ENCODE data around the gene CDR2. TPM values are rescaled to one million over a fixed set of nuclear protein-coding genes. Genes with fewer than 3 reads are reported as not detected.
A peak's percentile ranks its signal among the peaks of the same experiment; 100 is the strongest.

Gene CDR2
- total RNA-seq, 3 donors from 2014 or later: 29.0 to 37.5 (median 35.1) TPM

DNA sequence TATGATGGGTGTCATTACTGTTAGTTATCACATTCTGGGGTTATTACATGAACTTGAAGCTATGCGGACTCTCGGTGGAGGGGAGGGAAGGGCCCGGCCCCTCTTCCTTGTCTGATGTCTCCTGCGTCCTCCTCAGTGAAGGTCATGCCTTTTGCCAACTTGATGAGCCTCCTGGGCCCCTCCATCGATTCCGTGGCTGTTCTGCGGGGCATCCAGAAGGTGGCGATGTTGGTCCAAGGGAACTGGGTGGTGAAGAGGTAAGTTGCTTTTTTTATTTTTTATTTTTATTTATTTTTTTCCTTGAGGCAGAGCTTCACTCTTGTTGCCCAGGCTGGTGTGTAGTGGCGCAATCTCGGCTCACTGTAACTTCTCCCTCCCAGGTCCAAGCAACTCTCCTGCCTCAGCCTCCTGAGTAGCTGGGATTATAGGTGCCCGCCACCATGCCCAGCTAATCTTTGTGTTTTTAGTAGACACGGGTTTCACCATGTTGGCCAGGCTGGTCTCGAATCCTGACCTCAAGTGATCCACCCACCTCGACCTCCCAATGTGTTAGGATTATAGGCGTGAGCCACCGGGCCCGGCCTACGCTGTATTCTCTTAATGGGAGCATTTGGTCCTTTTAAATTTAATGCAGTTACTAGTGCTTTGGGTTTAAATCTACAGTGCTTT lies 55.6 kb downstream of the CDR2 start:
- DNase-seq (peak; percentile 50), ATAC-seq (peak in 1 of 2 donors; percentile 31)
- Mint-ChIP-seq H3K4me1 (ENCODE audit: low read depth) (peaks cover 8% of the 10 kb centered on the region), H3K36me3 (ENCODE audit: insufficient read depth) (peaks cover 32% of the 10 kb centered on the region), H3K4me3 (no peak overlapping the region), H3K9me3 (no peaks in the 10 kb centered on the region), H3K27me3 (ENCODE audit: low read depth) (no peaks in the 10 kb centered on the region)

DNA sequence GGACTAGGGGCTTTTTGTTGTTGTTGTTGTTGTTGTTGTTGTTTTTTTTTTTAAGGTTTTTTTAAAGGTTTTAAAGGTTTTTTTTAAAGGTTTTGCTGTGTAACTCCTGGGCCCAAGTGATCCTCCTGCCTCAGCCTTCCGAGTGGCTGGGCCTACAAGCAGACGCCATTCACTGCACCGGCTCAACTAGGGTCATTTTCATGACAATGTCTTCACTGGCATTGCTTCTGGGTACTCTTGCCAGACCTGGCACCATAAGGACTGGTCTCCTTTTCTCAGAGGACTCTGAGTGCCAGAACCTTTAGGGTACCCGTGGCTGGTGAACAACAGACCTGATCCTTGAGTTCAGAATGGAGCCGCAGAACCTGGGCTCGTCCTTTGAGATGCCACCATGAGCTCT lies 56.8 kb downstream of the CDR2 start:
- no peak overlapping the region for H3K4me3 Mint-ChIP-seq
- no peak for DNase-seq
- H3K36me3 Mint-ChIP-seq (ENCODE audit: insufficient read depth): peaks cover 39% of the 10 kb centered on the region
- no peaks in the 10 kb centered on the region for H3K27me3 Mint-ChIP-seq (ENCODE audit: low read depth)
- H3K9me3 Mint-ChIP-seq: no peaks in the 10 kb centered on the region
- ATAC-seq: no peak
- peaks cover 8% of the 10 kb centered on the region for H3K4me1 Mint-ChIP-seq (ENCODE audit: low read depth)

DNA sequence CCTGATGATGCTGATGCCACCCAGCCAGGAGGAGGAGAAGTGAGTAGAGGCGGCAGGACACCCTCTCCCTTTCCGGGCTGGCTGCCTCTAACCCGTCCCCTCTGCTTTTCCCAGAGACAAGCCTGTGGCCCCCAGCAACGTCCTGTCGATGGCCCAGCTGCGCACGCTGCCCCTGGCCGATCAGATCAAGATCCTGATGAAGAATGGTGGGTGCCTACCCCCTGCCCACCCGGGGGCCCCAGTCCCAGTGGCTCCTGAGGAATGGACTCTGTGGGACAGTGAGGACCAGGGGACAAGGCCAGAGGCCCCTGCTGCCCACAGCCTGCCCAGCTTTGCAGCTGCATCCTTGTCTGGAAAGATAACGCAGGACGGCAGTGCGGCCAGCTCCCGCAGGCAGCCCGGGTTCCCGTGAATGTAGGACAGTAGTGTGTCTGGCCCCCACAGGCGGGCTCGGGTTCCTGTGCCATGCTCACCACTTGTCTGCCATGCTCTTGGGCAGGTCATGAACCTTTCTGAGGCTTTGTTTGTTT lies 57.4 kb downstream of the CDR2 start:
- Mint-ChIP-seq H3K4me3 (no peak overlapping the region), H3K9me3 (no peaks in the 10 kb centered on the region), H3K36me3 (ENCODE audit: insufficient read depth) (peaks cover 43% of the 10 kb centered on the region), H3K27me3 (ENCODE audit: low read depth) (no peaks in the 10 kb centered on the region), H3K4me1 (ENCODE audit: low read depth) (peaks cover 8% of the 10 kb centered on the region)
- ATAC-seq: no peak
- DNase-seq: no peak

DNA sequence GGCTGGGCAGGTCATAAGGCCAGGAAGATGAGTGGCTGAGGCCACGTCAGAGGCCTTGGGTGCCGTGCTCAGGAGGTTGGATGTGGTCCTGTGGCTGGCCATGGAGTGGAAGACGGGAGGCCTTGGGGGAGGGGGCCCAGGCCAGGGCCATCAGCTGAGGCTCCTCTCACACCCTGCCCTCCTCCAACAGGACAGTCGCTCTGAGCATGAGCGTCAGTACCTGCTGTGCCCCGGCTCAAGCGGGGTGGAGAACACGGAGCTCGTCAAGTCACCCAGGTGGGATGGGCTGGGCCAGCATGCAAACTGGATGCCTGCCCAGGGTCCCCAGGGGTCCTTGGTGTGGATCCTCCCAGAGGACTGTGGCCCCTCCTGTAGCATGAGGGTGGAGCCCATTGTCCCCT lies 58.0 kb downstream of the CDR2 start:
- ATAC-seq: no peak
- no peak for DNase-seq
- Mint-ChIP-seq H3K9me3 (no peaks in the 10 kb centered on the region), H3K4me1 (ENCODE audit: low read depth) (peaks cover 8% of the 10 kb centered on the region), H3K27me3 (ENCODE audit: low read depth) (no peaks in the 10 kb centered on the region), H3K36me3 (ENCODE audit: insufficient read depth) (peaks cover 47% of the 10 kb centered on the region), H3K4me3 (no peak overlapping the region)

DNA sequence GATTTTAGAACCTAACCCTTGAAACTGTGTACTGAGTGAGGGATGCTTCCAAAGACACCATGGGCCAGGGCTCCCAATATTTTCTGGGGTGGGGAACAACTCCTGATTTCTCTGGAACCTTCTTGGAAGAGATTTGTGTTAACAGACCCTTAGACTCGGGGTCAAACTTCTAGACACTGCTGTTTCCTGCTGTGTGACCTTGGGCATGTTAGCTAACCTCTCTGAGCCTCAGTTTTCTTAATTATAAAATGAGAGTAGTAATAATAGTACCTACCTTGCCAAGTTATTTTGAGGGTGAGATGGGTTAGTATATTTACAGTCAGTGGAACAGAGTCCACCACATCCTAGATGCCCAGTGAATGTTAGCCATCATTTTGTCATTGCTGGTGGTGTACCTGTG lies 58.4 kb downstream of the CDR2 start:
- ATAC-seq: no peak
- peaks cover 43% of the 10 kb centered on the region for H3K36me3 Mint-ChIP-seq (ENCODE audit: insufficient read depth)
- H3K27me3 Mint-ChIP-seq (ENCODE audit: low read depth): no peaks in the 10 kb centered on the region
- H3K4me3 Mint-ChIP-seq: no peak overlapping the region
- no peak for DNase-seq
- H3K4me1 Mint-ChIP-seq (ENCODE audit: low read depth): peaks cover 4% of the 10 kb centered on the region
- H3K9me3 Mint-ChIP-seq: no peaks in the 10 kb centered on the region

DNA sequence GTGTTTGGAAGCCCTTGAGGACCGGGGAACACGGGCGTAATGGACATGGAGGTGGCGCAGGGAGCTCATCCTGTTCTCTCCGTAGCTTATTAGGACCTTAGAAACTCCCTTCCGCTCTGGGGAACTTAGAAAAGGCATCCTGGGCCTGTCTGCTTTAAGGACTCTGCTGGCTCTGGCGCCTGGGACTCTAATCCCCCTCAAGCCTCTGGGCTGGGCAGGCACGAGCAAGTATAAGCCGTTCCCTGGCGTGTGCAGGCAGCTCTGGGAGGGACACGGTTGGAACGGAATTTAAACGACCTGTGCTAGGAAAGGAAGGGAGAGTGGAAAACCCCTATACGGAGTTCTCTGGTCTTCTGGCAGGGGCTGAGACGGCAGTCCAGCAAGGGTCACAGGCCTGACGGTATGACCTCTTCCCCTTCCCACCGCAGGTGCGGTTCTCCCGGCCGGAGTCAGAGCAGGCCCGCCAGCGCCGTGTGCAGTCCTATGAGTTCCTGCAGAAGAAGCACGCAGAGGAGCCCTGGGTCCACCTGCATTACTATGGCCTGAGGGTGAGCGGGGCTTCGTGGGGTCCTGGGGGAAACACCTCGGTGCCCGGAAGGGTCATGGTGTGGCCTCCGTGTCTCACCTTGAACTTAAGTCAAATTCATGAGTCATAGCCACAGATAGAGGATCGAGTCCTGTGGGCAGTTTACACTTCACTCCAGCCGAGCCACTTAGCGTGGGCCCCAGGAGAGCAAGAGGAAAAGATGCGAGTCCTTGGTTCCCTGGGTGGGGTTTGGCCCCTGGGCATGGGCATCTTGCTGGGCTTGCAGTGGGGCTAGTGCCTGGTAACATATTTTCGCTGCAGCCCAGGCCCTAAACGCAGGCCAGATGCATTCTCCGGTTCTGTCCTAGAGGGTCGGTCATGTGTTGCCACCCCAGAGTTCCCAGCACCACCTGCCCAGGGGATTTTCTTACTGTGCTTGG lies 59.5 kb downstream of the CDR2 start:
- DNase-seq (no peak), ATAC-seq (no peak)
- peaks cover 36% of the 10 kb centered on the region for H3K36me3 Mint-ChIP-seq (ENCODE audit: insufficient read depth)
- H3K4me1 Mint-ChIP-seq (ENCODE audit: low read depth): no peaks in the 10 kb centered on the region
- no peaks in the 10 kb centered on the region for H3K9me3 Mint-ChIP-seq
- H3K27me3 Mint-ChIP-seq (ENCODE audit: low read depth): no peaks in the 10 kb centered on the region
- no peak overlapping the region for H3K4me3 Mint-ChIP-seq

DNA sequence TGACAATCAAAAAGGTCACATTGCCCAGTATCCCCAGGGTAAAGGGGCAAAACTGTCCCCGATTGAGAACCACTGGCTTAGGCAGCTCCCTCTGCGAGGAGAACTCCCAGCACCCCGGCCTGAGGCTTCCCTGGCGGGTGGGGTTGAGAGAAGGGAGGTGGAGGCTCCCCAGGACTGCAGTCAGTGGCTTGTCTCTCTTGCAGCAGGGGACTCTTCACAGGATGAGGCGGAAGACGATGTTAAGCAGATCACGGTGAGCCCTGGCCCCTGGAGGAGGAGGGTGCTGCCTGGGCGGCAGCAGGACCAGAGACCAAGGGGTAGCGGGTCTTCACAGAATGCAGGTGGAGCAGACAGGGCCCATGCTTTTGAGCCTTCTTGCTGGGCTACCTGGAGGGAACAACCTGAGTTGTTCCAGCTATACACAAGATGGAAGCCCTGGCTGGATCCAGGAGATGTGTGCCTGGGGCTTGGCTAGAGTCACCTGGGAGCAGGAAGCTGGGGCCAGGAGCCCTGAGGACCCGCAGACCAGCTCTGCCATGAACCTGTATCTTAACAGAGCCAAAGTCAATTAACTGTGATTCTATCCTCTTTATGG lies 60.4 kb downstream of the CDR2 start:
- Mint-ChIP-seq H3K9me3 (no peaks in the 10 kb centered on the region), H3K36me3 (ENCODE audit: insufficient read depth) (peaks cover 36% of the 10 kb centered on the region), H3K27me3 (ENCODE audit: low read depth) (no peaks in the 10 kb centered on the region), H3K4me1 (ENCODE audit: low read depth) (no peaks in the 10 kb centered on the region), H3K4me3 (no peak overlapping the region)
- DNase-seq: no peak
- ATAC-seq: no peak

DNA sequence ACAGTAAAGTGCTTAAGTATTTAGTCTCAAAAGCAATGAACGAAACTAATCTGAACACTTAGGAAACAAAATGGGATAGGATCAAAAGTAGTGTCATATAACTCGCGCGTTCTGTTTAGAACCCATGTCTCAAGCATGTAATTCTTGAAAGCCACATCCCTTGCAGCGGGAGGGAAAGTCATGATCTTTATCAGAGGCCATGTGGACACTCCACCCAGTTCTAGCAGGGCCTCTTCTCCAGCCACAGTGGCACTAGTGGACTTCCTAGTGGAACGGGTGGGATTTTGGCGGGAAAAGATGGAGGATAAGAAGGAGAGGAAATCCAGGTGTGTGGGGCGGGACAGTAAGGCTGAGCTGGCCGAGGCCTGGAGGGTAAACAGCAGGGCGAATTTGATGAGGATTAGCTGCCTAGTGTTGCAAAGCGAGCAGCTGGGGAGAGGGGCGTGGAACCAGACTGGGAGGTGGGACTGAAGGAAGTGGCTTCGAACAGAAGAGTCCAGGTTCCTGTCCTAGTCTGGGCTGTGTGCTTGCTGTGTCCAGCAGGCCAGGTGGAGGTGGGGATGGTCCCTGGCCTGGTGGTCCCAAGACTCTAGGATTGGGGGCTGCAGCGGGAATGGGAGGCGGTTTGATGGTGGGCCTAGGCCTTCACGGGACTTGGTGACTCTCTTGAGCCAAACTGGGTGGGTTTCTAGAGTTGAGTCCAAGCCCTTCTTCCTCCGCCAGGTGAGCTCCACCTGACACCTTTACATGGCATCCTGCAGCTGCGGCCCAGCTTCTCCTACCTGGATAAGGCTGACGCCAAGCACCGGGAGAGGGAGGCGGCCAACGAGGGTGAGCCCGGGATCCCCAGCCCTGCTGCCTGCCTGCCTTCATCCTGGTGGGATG lies 61.3 kb downstream of the CDR2 start:
- no peaks in the 10 kb centered on the region for H3K27me3 Mint-ChIP-seq (ENCODE audit: low read depth)
- no peak for DNase-seq
- no peak for ATAC-seq
- no peak overlapping the region for H3K4me3 Mint-ChIP-seq
- H3K4me1 Mint-ChIP-seq (ENCODE audit: low read depth): no peaks in the 10 kb centered on the region
- H3K9me3 Mint-ChIP-seq: no peaks in the 10 kb centered on the region
- peaks cover 41% of the 10 kb centered on the region for H3K36me3 Mint-ChIP-seq (ENCODE audit: insufficient read depth)

DNA sequence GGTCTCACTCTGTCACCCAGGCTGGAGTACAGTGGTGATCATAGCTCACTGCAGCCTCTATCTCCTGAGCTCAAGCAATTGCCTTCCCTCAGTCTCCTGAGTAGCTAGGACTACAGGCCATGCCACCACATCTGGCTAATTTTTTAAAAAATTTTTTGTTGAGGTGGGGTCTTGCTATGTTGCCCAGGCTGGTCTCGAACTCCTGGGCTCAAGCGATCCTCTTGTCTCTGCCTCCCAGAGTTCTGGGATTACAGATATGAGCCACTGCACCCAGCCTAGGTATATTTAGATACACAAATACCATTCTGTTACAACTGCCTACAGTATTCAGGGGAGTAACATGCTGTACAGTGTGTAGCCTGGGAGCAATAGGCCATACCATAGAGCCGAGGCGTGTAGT lies 62.9 kb downstream of the CDR2 start:
- no peaks in the 10 kb centered on the region for H3K27me3 Mint-ChIP-seq (ENCODE audit: low read depth)
- no peaks in the 10 kb centered on the region for H3K9me3 Mint-ChIP-seq
- ATAC-seq: no peak
- no peaks in the 10 kb centered on the region for H3K4me1 Mint-ChIP-seq (ENCODE audit: low read depth)
- H3K36me3 Mint-ChIP-seq (ENCODE audit: insufficient read depth): peaks cover 42% of the 10 kb centered on the region
- DNase-seq: no peak
- no peak overlapping the region for H3K4me3 Mint-ChIP-seq

DNA sequence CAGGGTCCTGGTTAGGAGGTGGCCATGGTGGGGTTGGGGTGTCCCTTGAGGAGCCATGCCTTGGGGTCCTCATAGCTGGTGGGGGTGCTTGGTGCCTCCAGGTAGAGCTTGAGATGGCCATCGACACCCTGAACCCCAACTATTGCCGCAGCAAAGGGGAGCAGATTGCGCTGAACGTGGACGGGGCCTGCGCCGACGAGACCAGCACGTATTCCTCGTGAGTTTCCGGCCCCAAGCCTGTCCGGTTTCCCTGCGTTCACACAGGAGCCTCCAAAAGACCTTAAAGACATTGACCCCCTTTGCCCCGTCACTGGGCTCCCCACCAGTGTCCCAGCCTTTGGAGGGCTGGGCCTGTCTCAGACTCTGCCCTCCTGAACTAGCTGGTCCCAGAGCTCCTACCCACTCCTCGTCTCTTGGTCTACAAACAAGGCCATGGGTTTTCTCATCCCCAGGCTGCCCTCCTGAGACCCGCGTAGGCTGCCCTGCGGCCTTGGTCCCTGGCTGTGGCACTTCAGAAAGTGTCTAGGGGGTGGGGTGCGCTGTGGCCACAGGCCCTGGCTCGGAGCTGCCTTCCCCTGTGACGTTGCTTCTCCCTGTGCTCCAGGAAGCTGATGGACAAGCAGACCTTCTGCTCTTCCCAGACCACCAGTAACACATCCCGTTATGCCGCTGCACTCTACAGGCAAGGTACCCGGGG lies 65.4 kb downstream of the CDR2 start:
- Mint-ChIP-seq H3K36me3 (ENCODE audit: insufficient read depth) (peaks cover 36% of the 10 kb centered on the region), H3K9me3 (no peaks in the 10 kb centered on the region), H3K4me1 (ENCODE audit: low read depth) (no peaks in the 10 kb centered on the region)

DNA sequence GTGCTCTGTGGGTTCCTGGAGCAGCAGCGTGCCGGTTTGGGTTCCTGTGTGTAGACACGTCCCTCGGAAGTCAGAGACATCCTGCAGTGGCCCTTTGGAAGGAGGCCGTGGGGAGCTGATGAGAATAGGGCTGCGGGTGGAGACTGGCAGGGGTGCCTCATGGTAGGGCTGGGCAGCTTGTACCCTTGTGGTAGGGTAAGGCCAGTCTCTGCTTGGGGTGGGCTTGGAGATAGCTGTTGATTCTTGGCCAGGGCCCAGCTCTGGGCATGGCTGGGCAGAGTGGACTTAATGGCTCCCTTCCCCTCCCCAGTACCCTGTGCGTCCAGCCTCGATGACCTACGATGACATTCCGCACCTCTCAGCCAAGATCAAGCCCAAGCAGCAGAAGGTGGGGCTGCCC lies 66.6 kb downstream of the CDR2 start:
- H3K4me1 Mint-ChIP-seq (ENCODE audit: low read depth): no peaks in the 10 kb centered on the region
- no peaks in the 10 kb centered on the region for H3K9me3 Mint-ChIP-seq
- H3K4me3 Mint-ChIP-seq: peak overlapping the region; percentile 13
- peaks cover 34% of the 10 kb centered on the region for H3K36me3 Mint-ChIP-seq (ENCODE audit: insufficient read depth)
- DNase-seq: no peak
- no peak for ATAC-seq
- H3K27me3 Mint-ChIP-seq (ENCODE audit: low read depth): no peaks in the 10 kb centered on the region

More for the DNA sequence above, 65.4 kb downstream of the CDR2 start:
- ATAC-seq (no peak), DNase-seq (no peak)
- no peak overlapping the region for H3K4me3 Mint-ChIP-seq
- H3K27me3 Mint-ChIP-seq (ENCODE audit: low read depth): no peaks in the 10 kb centered on the region

DNA sequence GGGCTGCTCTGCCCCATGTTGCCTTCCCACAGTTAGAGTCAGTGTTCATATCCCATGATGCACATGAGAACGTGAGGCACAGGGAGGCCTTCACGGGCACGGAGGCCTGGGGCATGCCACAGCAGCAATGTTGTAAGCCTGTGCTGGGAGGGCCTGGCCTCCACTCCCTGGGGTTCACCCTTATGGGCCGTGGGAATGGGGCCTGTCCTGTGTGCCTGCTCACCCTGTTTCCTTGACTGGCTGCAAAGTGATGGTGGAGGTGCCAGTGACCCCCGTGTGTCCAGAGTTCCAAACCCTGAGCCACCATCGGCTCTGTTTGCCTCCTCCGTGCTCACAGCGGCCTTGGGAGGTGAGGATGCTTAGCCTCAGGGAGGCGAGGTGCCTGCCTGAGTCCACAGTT lies 67.6 kb downstream of the CDR2 start:
- no peak for ATAC-seq
- H3K36me3 Mint-ChIP-seq (ENCODE audit: insufficient read depth): peaks cover 35% of the 10 kb centered on the region

DNA sequence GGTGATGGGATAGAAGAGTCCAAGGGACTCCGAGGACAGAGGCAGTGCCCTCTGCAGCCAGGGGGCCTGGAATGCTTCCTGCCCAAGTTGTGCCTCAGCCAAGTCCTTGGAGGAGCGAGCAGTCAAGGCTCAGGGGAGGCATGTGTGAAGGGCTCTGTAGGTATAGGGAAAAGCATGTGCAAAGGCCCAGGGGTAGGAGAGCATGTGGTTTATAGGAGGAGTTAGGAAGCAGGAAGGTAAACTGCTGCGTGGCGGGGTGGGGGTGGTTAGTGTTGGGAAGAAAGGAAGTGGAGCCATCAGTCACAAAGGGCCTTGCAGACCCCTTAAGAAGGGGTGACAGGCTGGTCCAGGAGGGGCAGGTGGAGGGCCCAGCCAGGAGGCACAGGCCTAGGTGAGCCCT lies 70.0 kb downstream of the CDR2 start:
- H3K36me3 Mint-ChIP-seq (ENCODE audit: insufficient read depth): peaks cover 39% of the 10 kb centered on the region
- H3K9me3 Mint-ChIP-seq: no peaks in the 10 kb centered on the region
- H3K4me3 Mint-ChIP-seq: no peak overlapping the region
- no peaks in the 10 kb centered on the region for H3K27me3 Mint-ChIP-seq (ENCODE audit: low read depth)
- no peak for ATAC-seq
- DNase-seq: no peak
- peaks cover 27% of the 10 kb centered on the region for H3K4me1 Mint-ChIP-seq (ENCODE audit: low read depth)

More for the DNA sequence above, 67.6 kb downstream of the CDR2 start:
- Mint-ChIP-seq H3K9me3 (no peaks in the 10 kb centered on the region), H3K27me3 (ENCODE audit: low read depth) (no peaks in the 10 kb centered on the region), H3K4me1 (ENCODE audit: low read depth) (peaks cover 7% of the 10 kb centered on the region), H3K4me3 (no peak overlapping the region)
- DNase-seq: no peak
